SK-N-SH (cell line): Measurements from ENCODE around the gene NALCN. TPM values are rescaled to one million over a fixed set of nuclear protein-coding genes. Genes with fewer than 3 reads are reported as not detected.

Source experiments
- CTCF ChIA-PET: fragments of 300-600, 350-600 bp; formaldehyde crosslinking; extraction: SDS; loops from one replicate; lab custom pipeline; 2021; lab: Yijun Ruan, JAX
- POLR2A ChIA-PET: fragments of 350-600 bp; sonication (Branson Sonifier 250); formaldehyde crosslinking; extraction: SDS; loops from one replicate; lab custom pipeline; 2020; ENCODE audit warnings: antibody characterized with exemption, inconsistent platforms; lab: Yijun Ruan, JAX
- DNase-seq: peaks from one replicate; pipeline ENCODE4 v3.0.0; 2012
- H2AFZ ChIP-seq: fragments of 200-600 bp; sonication (generic); 2 replicates; pipeline ENCODE4 v1.8.1; 2016; ENCODE audit warnings: antibody characterized with exemption, mild to moderate bottlenecking, low read depth
- H3F3A ChIP-seq: fragments of 200-600 bp; sonication (generic); replicated peaks from 2 replicates; pipeline ENCODE3; 2016; ENCODE audit warnings: antibody characterized with exemption, mild to moderate bottlenecking; ENCODE audit not compliant: insufficient read depth
- H3K27ac ChIP-seq, 2 experiments: fragments of 200-500 bp in 1 of 2; fragments of 200-600 bp in 1 of 2; sonication (Bioruptor generic) in 1 of 2; sonication (generic), shearing (Covaris generic) in 1 of 2; 2 replicates each; pipeline versions ENCODE4 v1.5.1 to v1.6.1; 2014 to 2016; ENCODE audit warnings: low read depth in 2 of 2, inconsistent platforms in 1 of 2, low read length in 1 of 2, mild to moderate bottlenecking in 1 of 2, mixed read lengths in 1 of 2
- H3K27me3 ChIP-seq: fragments of 200-600 bp; sonication (generic), shearing (Covaris generic); 2 replicates; pipeline ENCODE4 v1.6.1; 2016; ENCODE audit warnings: mixed run types; ENCODE audit not compliant: insufficient read depth
- H3K36me3 ChIP-seq, 2 experiments: fragments of 200-500 bp in 1 of 2; fragments of 200-600 bp in 1 of 2; sonication (Bioruptor generic) in 1 of 2; sonication (generic) in 1 of 2; replicated peaks in 1 of 2; 2 replicates each; pipeline versions ENCODE3 to v1.5.1; 2014 to 2016; ENCODE audit warnings: low read length in 1 of 2, mild to moderate bottlenecking in 1 of 2; ENCODE audit not compliant: insufficient read depth in 2 of 2, control insufficient read depth in 1 of 2
- H3K4me1 ChIP-seq, 2 experiments: fragments of 200-500 bp in 1 of 2; fragments of 200-600 bp in 1 of 2; sonication (Bioruptor generic) in 1 of 2; sonication (generic), shearing (Covaris generic) in 1 of 2; 2 replicates each; pipeline versions ENCODE4 v1.5.1 to v1.6.1; 2014 to 2016; ENCODE audit warnings: low read depth in 1 of 2, low read length in 1 of 2, mixed run types in 1 of 2; ENCODE audit not compliant: insufficient read depth in 2 of 2, control insufficient read depth in 1 of 2
- H3K4me2 ChIP-seq: fragments of 200-600 bp; sonication (generic), shearing (Covaris generic); 2 replicates; pipeline ENCODE4 v1.6.1; 2017; ENCODE audit warnings: mixed run types
- H3K4me3 ChIP-seq, 2 experiments: fragments of 200-500 bp in 1 of 2; fragments of 200-600 bp in 1 of 2; sonication (Bioruptor generic) in 1 of 2; sonication (generic), shearing (Covaris generic) in 1 of 2; 2 replicates each; pipeline versions ENCODE4 v1.5.1 to v1.8.1; 2014 to 2016; ENCODE audit warnings: low read depth in 2 of 2, inconsistent platforms in 1 of 2, low read length in 1 of 2, mild to moderate bottlenecking in 1 of 2, mixed read lengths in 1 of 2, moderate library complexity in 1 of 2
- H3K79me2 ChIP-seq: fragments of 200-600 bp; sonication (generic); 2 replicates; pipeline ENCODE4 v1.8.1; 2017; ENCODE audit warnings: mild to moderate bottlenecking; ENCODE audit not compliant: insufficient read depth
- H3K9ac ChIP-seq: fragments of 200-600 bp; sonication (generic); 2 replicates; pipeline ENCODE4 v1.6.1; 2017; ENCODE audit warnings: mixed run types
- H3K9me2 ChIP-seq: fragments of 200-600 bp; sonication (generic); 2 replicates; pipeline ENCODE4 v1.6.1; 2017; ENCODE audit warnings: mixed run types
- H3K9me3 ChIP-seq: fragments of 200-600 bp; sonication (generic); 2 replicates; pipeline ENCODE4 v1.6.1; 2017; ENCODE audit warnings: mixed run types, mild to moderate bottlenecking, moderate library complexity
- H4K20me1 ChIP-seq: fragments of 200-600 bp; sonication (generic); 2 replicates; pipeline ENCODE4 v1.6.1; 2017; ENCODE audit warnings: mild to moderate bottlenecking, mixed run types; ENCODE audit not compliant: insufficient read depth
- CHD2 ChIP-seq: fragments of 150-350 bp; IDR thresholded peaks from 2 replicates; pipeline ENCODE4 v1.6.1; 2018; ENCODE audit warnings: low read length; ENCODE audit not compliant: partially characterized antibody
- ELF1 ChIP-seq: IDR thresholded peaks from 2 replicates; pipeline ENCODE4 v1.4.0; 2012
- EP300 ChIP-seq, 2 experiments: IDR thresholded peaks; 2 replicates each; pipeline versions ENCODE4 v1.4.0 to v1.6.1; 2012; ENCODE audit warnings: borderline replicate concordance in 1 of 2, low read depth in 1 of 2, low read length in 1 of 2
- FOSL2 ChIP-seq: IDR thresholded peaks from 2 replicates; pipeline ENCODE4 v1.4.0; 2012; ENCODE audit warnings: low read depth, mild to moderate bottlenecking, moderate library complexity, borderline replicate concordance
- GABPA ChIP-seq: IDR thresholded peaks from 2 replicates; pipeline ENCODE4 v1.4.0; 2012; ENCODE audit warnings: low read depth, mild to moderate bottlenecking
- JUND ChIP-seq: IDR thresholded peaks from 2 replicates; pipeline ENCODE4 v1.4.0; 2012
- NRF1 ChIP-seq: IDR thresholded peaks from 2 replicates; pipeline ENCODE4 v1.6.1; 2012; ENCODE audit warnings: low read depth, mild to moderate bottlenecking, low read length
- RAD21 ChIP-seq: IDR thresholded peaks from 2 replicates; pipeline ENCODE4 v1.6.1; 2012; ENCODE audit warnings: mild to moderate bottlenecking, low read length
- RXRA ChIP-seq: IDR thresholded peaks from 2 replicates; pipeline ENCODE4 v1.4.0; 2012; ENCODE audit warnings: low read depth, mild to moderate bottlenecking, borderline replicate concordance
- TAF1 ChIP-seq: IDR thresholded peaks from 2 replicates; pipeline ENCODE4 v1.6.1; 2012; ENCODE audit warnings: low read depth, mild to moderate bottlenecking, low read length, moderate library complexity, borderline replicate concordance
- TCF12 ChIP-seq: IDR thresholded peaks from 2 replicates; pipeline ENCODE4 v1.4.0; 2012
- WGBS: methylation state at CpG from one replicate; pipeline ENCODE4 v1.1.6; 2017; ENCODE audit warnings: low lambda C conversion rate; 5-methylcytosine and 5-hydroxymethylcytosine counted together
- polyA plus RNA-seq, 3 experiments: library from polyadenylated mRNA; depleted of rRNA; stranded (reverse); fragments of >200 nt; gene quantifications; 2 replicates each; pipeline ENCODE4 v1.2.3, GENCODE V29; 2012
- TF ChIP-seq, protein P1 (sequence below): IDR thresholded peaks from 2 replicates; pipeline ENCODE4 v1.6.1; 2012; ENCODE audit warnings: mild to moderate bottlenecking, low read depth, low read length, moderate library complexity
- TF ChIP-seq, protein P2 (sequence below): IDR thresholded peaks from 2 replicates; pipeline ENCODE4 v1.4.0; 2012; ENCODE audit warnings: low read depth, borderline replicate concordance
- TF ChIP-seq, protein P3 (sequence below): fragments of 200-600 bp; sonication (generic); IDR thresholded peaks from 2 replicates; pipeline ENCODE4 v1.6.1; 2017; ENCODE audit warnings: antibody characterized with exemption, mild to moderate bottlenecking, moderate library complexity

NALCN gene
- polyA plus RNA-seq, 1 of the 3 experiments (the other 2 are of a cell fraction) = 3.0 TPM

DNA sequence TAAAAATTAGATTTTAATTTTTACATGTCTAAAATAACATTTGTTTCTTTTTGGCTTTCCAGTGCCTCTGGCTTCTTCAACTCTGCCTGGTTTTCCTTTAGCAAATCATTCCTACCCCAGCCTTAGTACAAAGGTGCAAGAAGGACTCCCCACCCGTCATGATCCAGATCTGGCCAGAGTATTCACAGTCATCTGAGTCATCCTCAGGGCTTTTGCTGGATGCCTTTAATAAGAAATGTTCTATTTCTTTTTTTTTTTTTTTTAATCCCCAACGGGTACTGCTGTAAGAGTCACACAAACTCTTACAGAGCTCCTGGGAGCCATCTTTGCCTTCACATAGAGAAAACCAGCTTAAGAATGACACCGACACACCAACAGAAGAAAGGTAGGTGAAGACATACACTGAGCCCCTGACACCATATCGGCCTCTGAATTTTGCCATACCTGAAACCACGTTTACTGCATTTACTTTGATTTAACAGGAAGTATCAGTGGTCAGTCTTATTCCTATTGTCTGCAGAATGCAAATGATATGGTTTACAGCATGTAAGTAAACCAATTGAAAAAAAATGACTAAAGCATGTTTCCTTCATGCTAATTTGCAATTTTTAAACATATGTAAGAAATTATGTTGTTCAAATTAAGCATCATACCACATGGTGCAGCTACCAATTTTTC lies 184.4 kb downstream of the NALCN start:
- Histone ChIP-seq H3K9ac (no peak overlapping the region), H3K4me2 (no peak overlapping the region), H3K9me3 (no peaks in the 10 kb centered on the region), H3K4me3 (no peak overlapping the region), H3K9me2 (no peaks in the 10 kb centered on the region), H3F3A (no peaks in the 10 kb centered on the region), H4K20me1 (no peaks in the 10 kb centered on the region), H3K36me3 (no peaks in the 10 kb centered on the region), H2AFZ (no peak overlapping the region), H3K4me1 (no peaks in the 10 kb centered on the region), H3K27me3 (no peaks in the 10 kb centered on the region), H3K79me2 (no peaks in the 10 kb centered on the region), H3K27ac (no peak overlapping the region)
- no peak for DNase-seq
- ChIA-PET POLR2A (no interaction called here), CTCF (no interaction called here)
- TF ChIP-seq JUND (no peak), NRF1 (no peak), FOSL2 (peak; percentile 32; the same call in 1 of the 2 replicates), GABPA (no peak), RXRA (no peak), RAD21 (no peak), ELF1 (no peak), EP300 (IDR thresholded peaks at IDR 0.05; ENCODE audit: borderline replicate concordance in 1 of 2, low read depth in 1 of 2, low read length in 1 of 2) (no peak), TCF12 (peak; percentile 23; the same call in 1 of the 2 replicates), CHD2 (no peak), TAF1 (no peak)
- TF ChIP-seq, protein P1, sequence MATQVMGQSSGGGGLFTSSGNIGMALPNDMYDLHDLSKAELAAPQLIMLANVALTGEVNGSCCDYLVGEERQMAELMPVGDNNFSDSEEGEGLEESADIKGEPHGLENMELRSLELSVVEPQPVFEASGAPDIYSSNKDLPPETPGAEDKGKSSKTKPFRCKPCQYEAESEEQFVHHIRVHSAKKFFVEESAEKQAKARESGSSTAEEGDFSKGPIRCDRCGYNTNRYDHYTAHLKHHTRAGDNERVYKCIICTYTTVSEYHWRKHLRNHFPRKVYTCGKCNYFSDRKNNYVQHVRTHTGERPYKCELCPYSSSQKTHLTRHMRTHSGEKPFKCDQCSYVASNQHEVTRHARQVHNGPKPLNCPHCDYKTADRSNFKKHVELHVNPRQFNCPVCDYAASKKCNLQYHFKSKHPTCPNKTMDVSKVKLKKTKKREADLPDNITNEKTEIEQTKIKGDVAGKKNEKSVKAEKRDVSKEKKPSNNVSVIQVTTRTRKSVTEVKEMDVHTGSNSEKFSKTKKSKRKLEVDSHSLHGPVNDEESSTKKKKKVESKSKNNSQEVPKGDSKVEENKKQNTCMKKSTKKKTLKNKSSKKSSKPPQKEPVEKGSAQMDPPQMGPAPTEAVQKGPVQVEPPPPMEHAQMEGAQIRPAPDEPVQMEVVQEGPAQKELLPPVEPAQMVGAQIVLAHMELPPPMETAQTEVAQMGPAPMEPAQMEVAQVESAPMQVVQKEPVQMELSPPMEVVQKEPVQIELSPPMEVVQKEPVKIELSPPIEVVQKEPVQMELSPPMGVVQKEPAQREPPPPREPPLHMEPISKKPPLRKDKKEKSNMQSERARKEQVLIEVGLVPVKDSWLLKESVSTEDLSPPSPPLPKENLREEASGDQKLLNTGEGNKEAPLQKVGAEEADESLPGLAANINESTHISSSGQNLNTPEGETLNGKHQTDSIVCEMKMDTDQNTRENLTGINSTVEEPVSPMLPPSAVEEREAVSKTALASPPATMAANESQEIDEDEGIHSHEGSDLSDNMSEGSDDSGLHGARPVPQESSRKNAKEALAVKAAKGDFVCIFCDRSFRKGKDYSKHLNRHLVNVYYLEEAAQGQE = no peak
- TF ChIP-seq, protein P2, sequence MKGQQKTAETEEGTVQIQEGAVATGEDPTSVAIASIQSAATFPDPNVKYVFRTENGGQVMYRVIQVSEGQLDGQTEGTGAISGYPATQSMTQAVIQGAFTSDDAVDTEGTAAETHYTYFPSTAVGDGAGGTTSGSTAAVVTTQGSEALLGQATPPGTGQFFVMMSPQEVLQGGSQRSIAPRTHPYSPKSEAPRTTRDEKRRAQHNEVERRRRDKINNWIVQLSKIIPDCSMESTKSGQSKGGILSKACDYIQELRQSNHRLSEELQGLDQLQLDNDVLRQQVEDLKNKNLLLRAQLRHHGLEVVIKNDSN = no peak
- TF ChIP-seq, protein P3, sequence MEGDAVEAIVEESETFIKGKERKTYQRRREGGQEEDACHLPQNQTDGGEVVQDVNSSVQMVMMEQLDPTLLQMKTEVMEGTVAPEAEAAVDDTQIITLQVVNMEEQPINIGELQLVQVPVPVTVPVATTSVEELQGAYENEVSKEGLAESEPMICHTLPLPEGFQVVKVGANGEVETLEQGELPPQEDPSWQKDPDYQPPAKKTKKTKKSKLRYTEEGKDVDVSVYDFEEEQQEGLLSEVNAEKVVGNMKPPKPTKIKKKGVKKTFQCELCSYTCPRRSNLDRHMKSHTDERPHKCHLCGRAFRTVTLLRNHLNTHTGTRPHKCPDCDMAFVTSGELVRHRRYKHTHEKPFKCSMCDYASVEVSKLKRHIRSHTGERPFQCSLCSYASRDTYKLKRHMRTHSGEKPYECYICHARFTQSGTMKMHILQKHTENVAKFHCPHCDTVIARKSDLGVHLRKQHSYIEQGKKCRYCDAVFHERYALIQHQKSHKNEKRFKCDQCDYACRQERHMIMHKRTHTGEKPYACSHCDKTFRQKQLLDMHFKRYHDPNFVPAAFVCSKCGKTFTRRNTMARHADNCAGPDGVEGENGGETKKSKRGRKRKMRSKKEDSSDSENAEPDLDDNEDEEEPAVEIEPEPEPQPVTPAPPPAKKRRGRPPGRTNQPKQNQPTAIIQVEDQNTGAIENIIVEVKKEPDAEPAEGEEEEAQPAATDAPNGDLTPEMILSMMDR = no peak
- 73% methylated on average over 5 of the region's 5 CpGs for WGBS
